ENCODE measurements around the gene GSG1L.

The GSG1L gene

DNA sequence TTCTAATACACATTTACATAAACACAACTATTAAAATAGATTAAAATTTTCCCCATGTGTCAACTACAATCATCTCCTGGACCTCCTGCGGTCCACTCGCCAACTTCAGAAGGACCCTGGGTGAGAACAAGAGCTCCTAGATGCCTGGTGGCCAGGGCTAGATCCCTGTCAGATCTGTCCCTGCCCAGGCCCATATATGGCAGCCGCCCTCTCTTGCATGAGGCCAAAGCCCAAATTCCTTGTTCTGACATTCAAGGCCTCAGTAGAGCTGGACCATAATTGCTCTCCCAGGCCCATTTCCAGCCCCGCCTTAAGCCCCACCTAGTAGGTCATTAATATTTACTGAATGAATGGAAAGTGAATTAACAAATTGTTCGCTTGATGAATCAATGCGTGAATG is 275.8 kb downstream of the GSG1L start:
- no peak overlapping the region for H3K4me3 ChIP-seq (ENCODE audit: low read depth, low read length)
- DNase-seq (ENCODE audit: low read depth) = no peak
- TF ChIP-seq, protein P1, sequence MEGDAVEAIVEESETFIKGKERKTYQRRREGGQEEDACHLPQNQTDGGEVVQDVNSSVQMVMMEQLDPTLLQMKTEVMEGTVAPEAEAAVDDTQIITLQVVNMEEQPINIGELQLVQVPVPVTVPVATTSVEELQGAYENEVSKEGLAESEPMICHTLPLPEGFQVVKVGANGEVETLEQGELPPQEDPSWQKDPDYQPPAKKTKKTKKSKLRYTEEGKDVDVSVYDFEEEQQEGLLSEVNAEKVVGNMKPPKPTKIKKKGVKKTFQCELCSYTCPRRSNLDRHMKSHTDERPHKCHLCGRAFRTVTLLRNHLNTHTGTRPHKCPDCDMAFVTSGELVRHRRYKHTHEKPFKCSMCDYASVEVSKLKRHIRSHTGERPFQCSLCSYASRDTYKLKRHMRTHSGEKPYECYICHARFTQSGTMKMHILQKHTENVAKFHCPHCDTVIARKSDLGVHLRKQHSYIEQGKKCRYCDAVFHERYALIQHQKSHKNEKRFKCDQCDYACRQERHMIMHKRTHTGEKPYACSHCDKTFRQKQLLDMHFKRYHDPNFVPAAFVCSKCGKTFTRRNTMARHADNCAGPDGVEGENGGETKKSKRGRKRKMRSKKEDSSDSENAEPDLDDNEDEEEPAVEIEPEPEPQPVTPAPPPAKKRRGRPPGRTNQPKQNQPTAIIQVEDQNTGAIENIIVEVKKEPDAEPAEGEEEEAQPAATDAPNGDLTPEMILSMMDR (IDR thresholded peaks at IDR 0.05; ENCODE audit: control insufficient read depth, extremely low read depth, insufficient read depth) = no peak

- no peak overlapping the region for H3K4me3 ChIP-seq (ENCODE audit: low read depth, low read length)
- DNase-seq (ENCODE audit: low read depth) = no peak
- TF ChIP-seq, protein P1 (IDR thresholded peaks at IDR 0.05; ENCODE audit: control insufficient read depth, extremely low read depth, insufficient read depth) = no peak
Observed at GRCh38 chr16:27786923-27787625, 276.4 kb downstream of the GSG1L start.

DNA sequence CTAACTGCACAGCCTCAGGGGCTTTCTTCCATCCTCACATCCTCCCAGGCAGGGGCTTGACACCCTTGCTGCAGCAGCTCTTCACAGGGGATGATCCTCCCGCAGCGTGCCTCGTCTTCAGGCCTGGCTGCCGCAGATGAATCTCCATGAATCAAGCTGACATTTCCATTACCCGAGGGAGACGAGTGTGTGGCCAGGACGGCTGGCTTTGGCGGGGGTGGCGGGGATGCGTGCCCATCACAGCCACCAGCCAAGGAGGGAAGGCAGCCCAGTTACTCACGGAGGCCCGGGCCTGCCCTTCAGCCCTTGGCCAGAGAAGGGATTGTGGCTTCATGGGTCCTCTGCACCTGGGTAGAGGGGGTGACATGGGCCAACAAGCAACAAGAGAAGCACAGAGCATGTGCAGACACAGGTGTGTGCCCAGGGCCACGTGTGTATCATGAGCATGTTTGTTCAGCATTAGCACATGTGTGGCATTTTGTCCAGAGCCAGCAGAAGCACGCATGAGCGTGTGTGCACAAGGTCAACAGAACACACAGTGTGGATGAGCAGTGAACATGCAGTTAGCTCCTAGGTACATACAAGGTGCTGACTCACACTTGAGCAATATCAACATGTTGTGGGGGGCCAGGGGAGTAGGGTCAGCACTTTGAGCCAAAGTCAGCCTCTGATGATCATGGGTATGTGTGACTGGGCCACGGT is 277.1 kb downstream of the GSG1L start:
- DNase-seq (ENCODE audit: low read depth) = no peak
- TF ChIP-seq, protein P1 (IDR thresholded peaks at IDR 0.05; ENCODE audit: control insufficient read depth, extremely low read depth, insufficient read depth) = no peak
- no peak overlapping the region for H3K4me3 ChIP-seq (ENCODE audit: low read depth, low read length)

- DNase-seq (ENCODE audit: low read depth) = no peak
- TF ChIP-seq, protein P1 (IDR thresholded peaks at IDR 0.05; ENCODE audit: control insufficient read depth, extremely low read depth, insufficient read depth) = no peak
- H3K4me3 ChIP-seq (ENCODE audit: low read depth, low read length) = no peak overlapping the region
Observed at GRCh38 chr16:27785307-27785678, 278.2 kb downstream of the GSG1L start.

DNA sequence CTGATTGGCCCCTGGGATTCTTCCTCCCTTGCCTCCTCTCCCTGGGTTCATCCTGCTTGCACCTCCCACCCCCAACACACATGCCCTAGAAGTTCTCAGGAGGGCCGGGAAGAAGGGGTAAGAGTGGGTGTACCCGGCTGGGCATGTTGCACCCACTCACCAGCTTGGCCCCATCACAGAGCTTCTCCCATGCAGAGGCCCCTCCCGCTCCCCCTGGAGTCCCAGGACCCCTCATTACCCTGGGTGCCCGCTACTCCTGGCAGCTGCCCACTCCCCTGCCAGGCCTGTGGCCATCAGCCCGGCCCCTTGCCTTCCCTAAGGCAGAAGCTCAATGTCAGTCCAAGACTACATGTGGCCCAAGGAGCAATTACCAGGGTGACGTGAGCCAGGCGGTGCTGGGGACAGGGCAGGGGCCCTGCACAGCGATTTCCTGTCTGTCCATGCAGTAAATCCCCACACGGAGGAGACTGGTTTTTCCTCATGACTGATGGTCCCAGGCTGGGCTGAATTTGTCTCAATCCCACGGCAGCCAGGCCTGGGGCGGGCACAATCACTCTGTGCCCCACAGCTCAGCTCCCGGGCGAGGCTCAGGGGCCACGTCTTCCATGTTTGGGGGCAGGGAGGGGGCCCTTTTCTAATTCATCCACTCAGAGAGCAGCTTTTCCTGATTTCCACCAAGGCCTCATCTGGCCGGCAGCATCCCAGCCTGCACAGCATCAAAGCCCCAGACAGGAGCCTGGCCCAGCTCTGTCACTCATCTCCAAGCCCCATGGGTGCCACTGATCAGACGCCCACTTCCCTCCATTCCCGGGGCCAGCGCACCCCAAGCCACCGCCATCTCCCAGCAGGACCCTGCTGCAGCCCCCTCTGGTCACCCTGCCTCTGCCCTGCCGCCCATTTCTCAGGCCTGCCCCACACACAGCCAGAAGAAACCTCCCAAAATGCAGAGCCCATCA is 278.9 kb downstream of the GSG1L start:
- no peak overlapping the region for H3K4me3 ChIP-seq (ENCODE audit: low read depth, low read length)
- TF ChIP-seq, protein P1 (IDR thresholded peaks at IDR 0.05; ENCODE audit: control insufficient read depth, extremely low read depth, insufficient read depth) = no peak
- DNase-seq (ENCODE audit: low read depth) = no peak

DNA sequence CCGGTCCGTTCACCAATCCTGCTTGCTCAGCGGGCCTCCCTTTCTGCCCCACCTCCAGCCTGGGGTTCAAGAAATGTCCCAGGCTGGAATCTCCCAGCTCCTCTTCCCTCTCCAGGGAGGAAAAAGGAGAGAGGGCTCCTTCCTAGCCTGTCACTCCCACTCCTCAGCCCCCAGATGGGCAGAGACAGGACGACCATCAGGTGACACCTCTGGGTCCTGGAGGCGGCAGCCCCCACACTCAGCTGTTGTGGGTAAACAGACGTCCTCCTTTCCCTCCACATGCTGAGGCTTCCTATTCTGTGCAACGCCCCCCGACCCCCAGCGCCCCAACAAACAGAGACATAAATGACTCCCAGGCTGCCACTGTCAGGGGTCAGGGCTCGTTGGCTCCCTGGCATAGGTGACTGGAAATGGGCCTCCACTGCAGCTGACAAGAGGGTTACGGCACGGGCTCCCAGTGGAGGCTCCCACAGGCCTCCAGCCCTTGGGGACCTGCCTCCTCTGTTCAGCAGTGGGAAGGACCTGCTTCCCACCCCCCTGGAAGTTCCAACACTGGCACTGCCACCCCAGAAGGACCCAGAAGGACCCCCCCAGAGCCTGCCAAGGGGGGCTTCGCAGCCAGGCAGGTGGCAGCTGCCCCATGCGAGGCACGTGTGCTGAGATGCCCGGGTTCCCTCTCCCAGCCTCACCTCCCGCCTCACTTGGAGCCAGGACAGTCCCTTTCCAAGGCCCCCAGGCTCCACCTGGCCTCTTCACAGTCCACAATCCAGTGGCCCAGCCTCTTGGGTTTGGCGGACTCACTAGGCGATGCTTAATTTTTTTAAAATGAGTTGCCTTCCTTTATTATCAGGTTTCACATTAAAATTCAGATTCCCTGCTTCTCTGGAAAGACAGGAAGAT is 281.3 kb downstream of the GSG1L start:
- DNase-seq (ENCODE audit: low read depth) = no peak
- TF ChIP-seq, protein P1 (IDR thresholded peaks at IDR 0.05; ENCODE audit: control insufficient read depth, extremely low read depth, insufficient read depth) = no peak
- no peak overlapping the region for H3K4me3 ChIP-seq (ENCODE audit: low read depth, low read length)
